Right atrium auricular region (tissue), 2 donors: ENCODE results near the gene VGLL1. TPM values are rescaled to one million over a fixed set of nuclear protein-coding genes. Genes with fewer than 3 reads are reported as not detected.

Experiments
- DNase-seq: peaks from one replicate; pipeline ENCODE4 v3.0.0-alpha.2; 2019; ENCODE audit warnings: low spot score
- H3K27ac ChIP-seq, 2 donors: fragments of 200-600 bp; sonication (generic); 1 replicate in 1 of 2; 2 replicates in 1 of 2; pipeline ENCODE4 v1.5.1; 2016 to 2019
- H3K27me3 ChIP-seq, 2 donors: fragments of 200-600 bp; sonication (generic); one replicate each; pipeline versions ENCODE4 v1.5.1 to v1.6.0; 2017 to 2019
- H3K36me3 ChIP-seq: fragments of 200-600 bp; sonication (generic); one replicate; pipeline ENCODE4 v1.5.1; 2016
- H3K4me1 ChIP-seq, 2 donors: fragments of 200-600 bp; sonication (generic); one replicate each; pipeline versions ENCODE4 v1.5.1 to v1.6.0; 2017 to 2019
- H3K4me3 ChIP-seq, 2 donors: fragments of 200-600 bp; sonication (generic); 1 replicate in 1 of 2; 2 replicates in 1 of 2; pipeline ENCODE4 v1.5.1; 2017 to 2019; ENCODE audit warnings: mild to moderate bottlenecking in 1 of 2, moderate library complexity in 1 of 2
- H3K9me3 ChIP-seq, 2 donors: fragments of 200-600 bp; sonication (generic); one replicate each; pipeline ENCODE4 v1.5.1; 2019
- microRNA counts, 2 donors: library from miRNA; unstranded; fragments of <30 nt; microRNA quantifications; one replicate each; lab custom pipeline; 2016 to 2017
- microRNA-seq, 2 donors: library from miRNA; unstranded; fragments of <30 nt; microRNA quantifications; one replicate each; pipeline ENCODE4, GENCODE V29; 2016 to 2017; ENCODE audit warnings: borderline number of aligned reads in 2 of 2, borderline replicate concordance in 1 of 2
- total RNA-seq, 2 donors: library from RNA; depleted of rRNA; stranded (reverse); fragments of >200 nt; gene quantifications; one replicate each; pipeline ENCODE4 v1.1.0, GENCODE V29; 2016
- TF ChIP-seq, protein P1 (sequence below), 2 donors: fragments of 200-600 bp; sonication (generic); IDR thresholded peaks; one replicate each; pipeline ENCODE4 v1.5.1; 2019; ENCODE audit warnings: antibody characterized with exemption in 2 of 2

Gene VGLL1
- total RNA-seq, 2 donors from 2014 or later, result not detected

DNA sequence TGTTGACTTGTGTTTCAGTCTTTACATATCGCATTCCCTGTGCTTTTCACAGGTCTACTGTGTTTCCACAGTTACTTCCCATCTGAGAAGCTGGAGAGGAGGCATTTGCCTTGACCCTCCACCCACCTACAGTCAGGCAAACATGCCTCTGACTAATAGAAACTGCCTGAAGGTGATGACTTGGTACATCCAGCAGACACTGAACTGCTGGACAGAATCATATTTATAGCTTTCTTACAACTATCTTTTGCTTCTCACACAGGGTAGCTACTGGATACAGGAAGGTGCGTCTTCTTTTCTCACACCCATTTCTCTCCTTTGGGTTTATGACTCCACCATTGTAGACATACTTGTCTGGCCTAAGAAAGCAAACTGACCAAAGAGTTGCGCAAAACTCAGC lies 58.0 kb downstream of the VGLL1 start:
- Histone ChIP-seq H3K27me3 (no peaks in the 10 kb centered on the region), H3K9me3 (no peaks in the 10 kb centered on the region), H3K36me3 (no peaks in the 10 kb centered on the region), H3K4me1 (no peaks in the 10 kb centered on the region), H3K27ac (no peak overlapping the region), H3K4me3 (no peak overlapping the region)
- TF ChIP-seq, protein P1, sequence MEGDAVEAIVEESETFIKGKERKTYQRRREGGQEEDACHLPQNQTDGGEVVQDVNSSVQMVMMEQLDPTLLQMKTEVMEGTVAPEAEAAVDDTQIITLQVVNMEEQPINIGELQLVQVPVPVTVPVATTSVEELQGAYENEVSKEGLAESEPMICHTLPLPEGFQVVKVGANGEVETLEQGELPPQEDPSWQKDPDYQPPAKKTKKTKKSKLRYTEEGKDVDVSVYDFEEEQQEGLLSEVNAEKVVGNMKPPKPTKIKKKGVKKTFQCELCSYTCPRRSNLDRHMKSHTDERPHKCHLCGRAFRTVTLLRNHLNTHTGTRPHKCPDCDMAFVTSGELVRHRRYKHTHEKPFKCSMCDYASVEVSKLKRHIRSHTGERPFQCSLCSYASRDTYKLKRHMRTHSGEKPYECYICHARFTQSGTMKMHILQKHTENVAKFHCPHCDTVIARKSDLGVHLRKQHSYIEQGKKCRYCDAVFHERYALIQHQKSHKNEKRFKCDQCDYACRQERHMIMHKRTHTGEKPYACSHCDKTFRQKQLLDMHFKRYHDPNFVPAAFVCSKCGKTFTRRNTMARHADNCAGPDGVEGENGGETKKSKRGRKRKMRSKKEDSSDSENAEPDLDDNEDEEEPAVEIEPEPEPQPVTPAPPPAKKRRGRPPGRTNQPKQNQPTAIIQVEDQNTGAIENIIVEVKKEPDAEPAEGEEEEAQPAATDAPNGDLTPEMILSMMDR (IDR thresholded peaks at IDR 0.05), result no peak
- DNase-seq, result no peak

DNA sequence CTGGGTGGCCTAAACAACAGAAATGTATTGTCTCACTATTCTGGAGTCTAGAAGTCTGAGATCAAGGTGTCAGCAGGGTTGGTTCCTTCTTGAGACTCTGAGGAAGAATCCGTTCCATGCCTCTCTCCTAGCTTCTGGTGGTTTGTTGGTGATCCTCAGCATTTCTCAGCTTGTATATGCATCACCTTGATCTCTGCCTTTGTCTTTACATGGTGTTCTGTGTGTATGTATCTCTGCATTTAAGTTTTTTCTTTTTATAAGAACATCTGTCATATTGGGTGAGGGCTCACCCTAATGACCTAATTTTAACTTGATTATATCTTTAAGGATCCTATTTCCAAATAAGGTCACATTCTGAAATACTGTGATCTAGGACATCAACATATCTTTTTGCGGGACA lies 65.3 kb downstream of the VGLL1 start:
- TF ChIP-seq, protein P1 (IDR thresholded peaks at IDR 0.05), result no peak
- H3K4me1 ChIP-seq, result no peaks in the 10 kb centered on the region
- H3K4me3 ChIP-seq, result no peak overlapping the region
- no peak for DNase-seq
- no peaks in the 10 kb centered on the region for H3K9me3 ChIP-seq
- H3K27me3 ChIP-seq, result no peaks in the 10 kb centered on the region
- H3K36me3 ChIP-seq, result no peaks in the 10 kb centered on the region
- no peak overlapping the region for H3K27ac ChIP-seq

DNA sequence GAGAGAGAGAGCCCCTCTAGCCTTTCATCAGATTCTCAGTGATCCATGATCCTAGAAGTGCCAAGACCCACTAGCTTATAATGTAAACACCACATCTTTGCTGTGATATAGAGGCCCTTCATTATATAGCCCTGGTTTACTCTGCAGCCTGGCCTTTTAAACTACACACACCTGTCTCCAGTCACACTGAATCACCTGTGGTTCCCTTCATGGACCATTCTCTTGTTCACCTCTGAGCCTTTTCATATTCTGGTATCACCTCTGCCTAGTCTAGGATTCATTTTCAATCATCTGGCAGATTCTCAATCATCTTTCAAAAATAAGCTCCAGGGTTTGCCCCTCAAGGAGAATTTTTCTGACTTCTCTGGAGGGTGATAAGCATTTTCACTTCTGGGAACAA lies 65.9 kb downstream of the VGLL1 start:
- Histone ChIP-seq H3K4me3 (no peak overlapping the region), H3K36me3 (no peaks in the 10 kb centered on the region), H3K9me3 (no peaks in the 10 kb centered on the region), H3K27ac (no peak overlapping the region), H3K4me1 (no peaks in the 10 kb centered on the region), H3K27me3 (no peaks in the 10 kb centered on the region)
- TF ChIP-seq, protein P1 (IDR thresholded peaks at IDR 0.05), result no peak
- DNase-seq, result no peak

DNA sequence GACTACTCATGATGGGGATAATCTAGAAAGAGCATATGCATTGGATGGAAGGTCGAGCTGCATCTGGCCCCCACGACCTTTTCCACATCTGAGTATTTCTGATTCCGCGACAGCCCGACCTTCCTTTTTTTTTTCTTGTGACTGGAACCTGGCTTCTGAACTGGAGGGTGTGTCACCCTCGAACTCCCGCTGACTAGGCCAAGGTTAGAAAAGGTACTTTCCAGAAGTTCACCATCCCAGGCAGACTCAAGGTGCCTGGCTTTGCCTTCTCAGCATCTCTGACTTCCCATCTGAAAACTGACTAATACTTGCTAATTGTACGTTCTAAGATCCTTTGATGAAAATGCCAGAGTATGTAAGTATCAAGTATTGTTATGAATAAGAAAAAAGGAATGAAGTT lies 66.6 kb downstream of the VGLL1 start:
- H3K27ac ChIP-seq, result no peak overlapping the region
- no peaks in the 10 kb centered on the region for H3K27me3 ChIP-seq
- H3K9me3 ChIP-seq, result no peaks in the 10 kb centered on the region
- DNase-seq, result no peak
- no peaks in the 10 kb centered on the region for H3K36me3 ChIP-seq
- no peak overlapping the region for H3K4me3 ChIP-seq
- TF ChIP-seq, protein P1 (IDR thresholded peaks at IDR 0.05), result no peak
- H3K4me1 ChIP-seq, result no peaks in the 10 kb centered on the region

DNA sequence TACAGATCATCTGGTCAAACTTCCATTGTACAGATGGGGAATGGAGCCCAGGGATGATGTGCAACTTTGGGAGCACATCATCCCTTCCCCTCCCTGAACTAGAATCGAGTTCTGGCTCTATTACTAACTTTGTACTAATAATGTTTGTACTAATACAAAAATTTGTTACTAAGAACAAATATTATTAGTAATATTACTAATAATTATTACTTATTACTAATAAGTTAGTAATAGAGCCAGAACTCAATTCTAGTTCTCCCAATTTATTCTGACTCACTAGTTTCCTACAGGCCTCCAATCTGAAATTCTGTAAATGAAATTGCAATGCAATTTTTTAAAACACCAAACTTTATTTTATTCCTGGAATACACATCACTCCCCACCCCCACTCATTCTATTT lies 68.0 kb downstream of the VGLL1 start:
- no peaks in the 10 kb centered on the region for H3K27me3 ChIP-seq
- H3K27ac ChIP-seq, result no peak overlapping the region
- DNase-seq, result no peak
- H3K36me3 ChIP-seq, result no peaks in the 10 kb centered on the region
- H3K4me1 ChIP-seq, result no peaks in the 10 kb centered on the region
- H3K9me3 ChIP-seq, result no peaks in the 10 kb centered on the region
- TF ChIP-seq, protein P1 (IDR thresholded peaks at IDR 0.05), result no peak
- H3K4me3 ChIP-seq, result no peak overlapping the region

MicroRNA genes within 50 kb of the gene (microRNA counts, 767-probe panel; counts per million panel counts)
- 0 to 1,767 counts per million in 2 donors for microRNA hsa-miR-934 (lab: Ali Mortazavi, UCI)

Small RNAs within 50 kb of the gene (microRNA-seq; reads per million reads assigned to microRNA genes)
- 0 reads per million in 2 donors for gene MIR934

Other genes starting within 250 kb of the VGLL1 start
- gene ADGRG4, start 231.3 kb upstream of the VGLL1 start, total RNA-seq, result not detected
- gene BRS3, start 44.3 kb upstream of the VGLL1 start, total RNA-seq, result not detected
- 10 to 100 TPM; 61.5 to 76.2 TPM for gene HTATSF1, start 34.6 kb upstream of the VGLL1 start, total RNA-seq
- under 1 TPM in 1 of 2 donors, not detected in 1; 0.16 TPM for gene CD40LG, start 115.9 kb downstream of the VGLL1 start, total RNA-seq
- 10 to 100 TPM; 41.3 to 45.8 TPM for gene ARHGEF6, start 248.7 kb downstream of the VGLL1 start, total RNA-seq